Measurements from ENCODE around the gene FAM43A. TPM values are rescaled to one million over a fixed set of nuclear protein-coding genes. Genes with fewer than 3 reads are reported as not detected.
A peak's percentile ranks its signal among the peaks of the same experiment; 100 is the strongest.

The FAM43A gene
- total RNA-seq, 1 experiment from 2014 or later: 1.3 TPM

DNA sequence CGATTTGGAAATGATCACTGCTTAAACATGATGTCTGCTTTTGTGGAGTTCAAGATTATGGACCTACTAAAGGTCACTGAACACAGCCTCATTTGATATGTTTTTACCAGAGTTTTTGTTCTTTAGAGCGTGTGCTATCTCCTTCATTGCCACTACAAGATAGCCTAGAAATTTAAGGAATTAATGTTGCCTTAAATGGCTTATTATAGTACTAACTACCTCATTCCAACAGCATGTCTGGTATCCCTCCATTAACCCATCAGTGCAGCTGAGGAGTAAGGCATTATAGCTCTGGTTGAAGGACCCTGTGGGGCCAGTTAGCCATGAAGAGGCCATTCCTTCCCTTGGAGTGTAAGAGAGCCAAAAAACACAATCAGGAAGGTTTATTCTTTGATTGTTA lies 2.3 kb upstream of the FAM43A start:
- Mint-ChIP-seq H3K9me3 (ENCODE audit: unreplicated experiment) (no peaks in the 10 kb centered on the region), H3K36me3 (ENCODE audit: insufficient read depth, unreplicated experiment) (no peaks in the 10 kb centered on the region), H3K4me3 (ENCODE audit: unreplicated experiment) (no peak overlapping the region), H3K27ac (ENCODE audit: low read depth, unreplicated experiment) (no peak overlapping the region), H3K27me3 (ENCODE audit: insufficient read depth, unreplicated experiment) (no peaks in the 10 kb centered on the region), H3K4me1 (ENCODE audit: insufficient read depth, unreplicated experiment) (peaks cover 17% of the 10 kb centered on the region)
- no TSS peak for BruUV-seq (replicated peaks)
- CTCF ChIA-PET: interaction anchor here (0.6 to 3.5 kb wide), 42 partner anchors 8 to 843 kb away, joined by 3 to 69 read pairs (median 4); partner anchors contain the start of genes LSG1 and XXYLT1
- no peak for DNase-seq (ENCODE audit: unreplicated experiment)
- intact Hi-C loops (cut with micrococcal nuclease): loop anchor here (2.0 to 5.0 kb wide), 3 partner anchors 187 to 349 kb away; no protein-coding TSS in a partner anchor
- TF ChIP-seq, protein P1, sequence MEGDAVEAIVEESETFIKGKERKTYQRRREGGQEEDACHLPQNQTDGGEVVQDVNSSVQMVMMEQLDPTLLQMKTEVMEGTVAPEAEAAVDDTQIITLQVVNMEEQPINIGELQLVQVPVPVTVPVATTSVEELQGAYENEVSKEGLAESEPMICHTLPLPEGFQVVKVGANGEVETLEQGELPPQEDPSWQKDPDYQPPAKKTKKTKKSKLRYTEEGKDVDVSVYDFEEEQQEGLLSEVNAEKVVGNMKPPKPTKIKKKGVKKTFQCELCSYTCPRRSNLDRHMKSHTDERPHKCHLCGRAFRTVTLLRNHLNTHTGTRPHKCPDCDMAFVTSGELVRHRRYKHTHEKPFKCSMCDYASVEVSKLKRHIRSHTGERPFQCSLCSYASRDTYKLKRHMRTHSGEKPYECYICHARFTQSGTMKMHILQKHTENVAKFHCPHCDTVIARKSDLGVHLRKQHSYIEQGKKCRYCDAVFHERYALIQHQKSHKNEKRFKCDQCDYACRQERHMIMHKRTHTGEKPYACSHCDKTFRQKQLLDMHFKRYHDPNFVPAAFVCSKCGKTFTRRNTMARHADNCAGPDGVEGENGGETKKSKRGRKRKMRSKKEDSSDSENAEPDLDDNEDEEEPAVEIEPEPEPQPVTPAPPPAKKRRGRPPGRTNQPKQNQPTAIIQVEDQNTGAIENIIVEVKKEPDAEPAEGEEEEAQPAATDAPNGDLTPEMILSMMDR (IDR thresholded peaks at IDR 0.05; ENCODE audit: unreplicated experiment): no peak
- POLR2A ChIA-PET: interaction anchor here (0.8 to 3.8 kb wide), 15 partner anchors 8 to 859 kb away, joined by 3 to 64 read pairs (median 6); partner anchors contain the start of genes ACAP2, LSG1, PPP1R2 and XXYLT1

DNA sequence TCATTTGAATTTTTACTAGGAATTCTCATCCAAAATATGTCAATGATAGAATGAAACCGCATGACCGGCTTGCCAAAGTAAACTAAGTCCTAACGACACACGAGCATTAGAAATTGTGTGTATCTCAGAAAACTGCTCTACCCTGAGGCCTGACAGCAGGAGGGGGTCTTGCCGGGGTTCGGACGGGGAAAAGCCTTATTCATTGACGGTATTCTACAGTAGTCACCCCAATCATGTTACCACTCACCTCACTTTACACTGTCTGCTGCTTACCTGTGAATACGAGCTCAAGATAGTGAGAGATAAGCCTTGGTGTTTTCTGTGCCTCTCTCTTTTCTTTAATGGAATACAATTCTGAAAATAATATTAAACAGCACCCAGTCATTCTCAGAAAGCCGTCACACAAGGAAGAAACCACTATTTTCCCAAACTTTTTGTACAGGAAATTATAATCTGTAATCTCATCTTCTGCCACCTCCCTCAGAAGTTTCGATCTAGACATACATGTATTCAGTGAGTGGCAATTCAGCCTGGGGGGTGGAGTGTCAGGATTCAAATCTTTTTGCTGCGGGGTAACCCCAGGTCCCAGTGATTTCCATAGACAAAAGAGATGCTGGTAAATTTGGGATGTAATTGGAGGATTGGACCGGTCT lies 492 bp upstream of the FAM43A start:
- Mint-ChIP-seq H3K9me3 (ENCODE audit: unreplicated experiment) (no peaks in the 10 kb centered on the region), H3K4me3 (ENCODE audit: unreplicated experiment) (peak overlapping the region; percentile 82), H3K27ac (ENCODE audit: low read depth, unreplicated experiment) (no peak overlapping the region), H3K27me3 (ENCODE audit: insufficient read depth, unreplicated experiment) (no peaks in the 10 kb centered on the region), H3K4me1 (ENCODE audit: insufficient read depth, unreplicated experiment) (peaks cover 32% of the 10 kb centered on the region), H3K36me3 (ENCODE audit: insufficient read depth, unreplicated experiment) (no peaks in the 10 kb centered on the region)
- ChIA-PET CTCF (interaction anchor here (0.6 to 1.5 kb wide), 4 partner anchors 38 to 576 kb away, joined by 3 to 5 read pairs (median 3); no protein-coding TSS in a partner anchor), POLR2A (interaction anchor here (0.7 to 2.1 kb wide), 9 partner anchors 10 to 867 kb away, joined by 3 to 19 read pairs (median 4); partner anchors contain the start of genes LSG1 and XXYLT1)
- BruUV-seq (replicated peaks): no TSS peak
- no peak for DNase-seq (ENCODE audit: unreplicated experiment)
- TF ChIP-seq, protein P1 (IDR thresholded peaks at IDR 0.05; ENCODE audit: unreplicated experiment): no peak
- intact Hi-C loops (cut with micrococcal nuclease): no loop called here

DNA sequence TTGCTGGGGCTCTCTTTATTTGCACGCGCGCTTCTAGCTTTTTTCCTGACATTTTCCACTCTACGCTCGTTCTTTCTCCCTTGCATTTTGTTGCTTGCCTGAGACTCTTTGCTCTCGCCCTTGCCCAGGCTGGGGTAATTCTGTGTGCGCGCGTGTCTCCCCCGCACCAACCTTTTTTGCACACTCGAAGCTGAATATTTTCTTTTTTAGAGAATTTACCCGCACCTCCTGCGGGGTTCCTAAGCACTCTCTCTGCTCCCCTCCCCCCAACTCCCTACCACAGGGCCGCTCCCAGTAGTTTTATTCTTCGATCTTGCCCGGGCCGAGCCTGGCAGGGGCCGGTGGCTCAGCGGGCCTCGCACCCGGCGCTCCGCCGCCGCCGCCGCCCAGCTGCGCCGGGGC lies 732 bp downstream of the FAM43A start:
- Mint-ChIP-seq H3K27ac (ENCODE audit: low read depth, unreplicated experiment) (no peak overlapping the region), H3K36me3 (ENCODE audit: insufficient read depth, unreplicated experiment) (no peaks in the 10 kb centered on the region), H3K4me1 (ENCODE audit: insufficient read depth, unreplicated experiment) (peaks cover 40% of the 10 kb centered on the region), H3K4me3 (ENCODE audit: unreplicated experiment) (peak overlapping the region; percentile 82), H3K9me3 (ENCODE audit: unreplicated experiment) (no peaks in the 10 kb centered on the region), H3K27me3 (ENCODE audit: insufficient read depth, unreplicated experiment) (no peaks in the 10 kb centered on the region)
- BruUV-seq (replicated peaks): no TSS peak
- POLR2A ChIA-PET: interaction anchor here (0.9 to 2.1 kb wide), 15 partner anchors 10 to 584 kb away, joined by 3 to 19 read pairs (median 4); partner anchors contain the start of genes LSG1 and XXYLT1
- TF ChIP-seq, protein P1 (IDR thresholded peaks at IDR 0.05; ENCODE audit: unreplicated experiment): no peak
- intact Hi-C loops (cut with micrococcal nuclease): no loop called here
- no peak for DNase-seq (ENCODE audit: unreplicated experiment)
- CTCF ChIA-PET: interaction anchor here (0.6 to 1.9 kb wide), 8 partner anchors 11 to 584 kb away, joined by 3 to 6 read pairs (median 3); no protein-coding TSS in a partner anchor
